CD4-positive, alpha-beta T cell treated with Interferon gamma for 1 hour (primary cell): ENCODE results near the gene MAGIX.
"Not testable (repeated sequence)": the region's sequence is repeated elsewhere in the genome, so short reads cannot be mapped to it uniquely, and the experiment has no call there.

ENCODE experiments used
- DNase-seq: peaks from one replicate; pipeline ENCODE4 v3.0.0-alpha.2; 2020

Gene MAGIX

GRCh38 chrX:49162620-49163019 lies at the start of gene MAGIX:
Gene MAGIX (plus strand): TSS chrX:49162758. CDS start chrX:49162890, 132 bp downstream.
- no peak for DNase-seq

- no peak for DNase-seq
These were observed 46.5 kb upstream of the MAGIX start for GRCh38 chrX:49116076-49116475.

GRCh38 chrX:49116716-49117115 lies 45.8 kb upstream of the MAGIX start:
- DNase-seq: no peak

DNA sequence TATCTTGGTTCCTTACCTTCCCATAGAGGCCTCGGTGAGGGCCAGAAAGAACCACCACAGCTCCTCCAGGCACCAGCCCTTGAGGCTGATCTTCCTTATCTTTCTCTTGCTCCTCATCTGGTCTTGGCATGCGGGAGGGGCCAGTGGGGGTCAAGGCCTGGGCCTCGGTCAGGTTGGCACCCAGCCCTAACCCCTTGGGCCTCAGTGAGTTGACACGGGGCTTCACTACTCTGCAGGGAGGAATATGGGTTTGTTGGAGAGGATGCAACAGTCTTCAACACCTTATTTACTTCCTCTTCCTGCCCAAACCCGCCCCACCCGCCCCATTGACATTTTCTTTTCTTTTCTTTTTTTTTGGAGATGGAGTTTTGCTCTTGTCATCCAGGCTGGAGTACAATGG lies 45.0 kb upstream of the MAGIX start:
- no peak for DNase-seq

DNA sequence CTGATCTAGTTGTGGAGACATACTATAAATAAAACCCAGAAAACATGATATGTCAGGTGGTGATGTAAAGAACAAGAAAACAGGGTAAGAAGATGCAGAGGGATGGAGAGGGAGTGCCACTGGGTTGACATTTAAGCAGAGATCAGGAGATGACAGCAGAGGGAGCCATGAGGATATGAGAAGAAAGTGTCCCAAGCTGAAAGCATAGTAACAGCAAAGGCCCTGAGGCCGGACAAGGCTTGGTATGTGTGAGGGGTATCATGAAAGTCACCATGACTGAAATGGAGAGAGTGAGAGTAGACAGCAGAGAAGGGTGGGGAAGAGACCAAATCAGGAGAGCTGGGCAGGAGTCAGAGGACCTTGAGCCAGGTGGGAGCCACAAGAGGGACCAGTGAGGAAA lies 42.5 kb upstream of the MAGIX start:
- DNase-seq: no peak

- DNase-seq: no peak
These were observed 40.1 kb upstream of the MAGIX start for GRCh38 chrX:49122499-49122898.

GRCh38 chrX:49127742-49128258 lies 34.8 kb upstream of the MAGIX start:
- DNase-seq: not testable (repeated sequence)

DNA sequence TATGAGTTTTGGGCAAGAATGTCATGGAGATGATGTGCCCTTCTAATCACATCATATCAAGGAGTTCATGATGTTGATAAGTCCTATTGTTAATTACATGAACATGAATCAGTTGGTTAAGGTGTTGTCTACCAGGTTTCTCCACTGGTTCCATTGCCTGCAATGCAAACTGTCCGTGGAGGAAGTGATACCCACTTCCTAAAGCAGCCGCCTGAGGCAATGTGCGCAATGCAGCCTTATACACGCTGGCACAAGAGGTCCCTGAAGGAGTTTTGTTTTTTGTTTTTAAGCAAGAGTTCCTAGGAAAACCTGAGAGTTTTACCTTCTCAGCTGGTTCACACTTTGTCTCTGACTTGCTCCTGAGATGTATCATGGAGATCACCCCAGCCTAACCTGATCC lies 33.1 kb upstream of the MAGIX start:
- peak; percentile 13 for DNase-seq

DNA sequence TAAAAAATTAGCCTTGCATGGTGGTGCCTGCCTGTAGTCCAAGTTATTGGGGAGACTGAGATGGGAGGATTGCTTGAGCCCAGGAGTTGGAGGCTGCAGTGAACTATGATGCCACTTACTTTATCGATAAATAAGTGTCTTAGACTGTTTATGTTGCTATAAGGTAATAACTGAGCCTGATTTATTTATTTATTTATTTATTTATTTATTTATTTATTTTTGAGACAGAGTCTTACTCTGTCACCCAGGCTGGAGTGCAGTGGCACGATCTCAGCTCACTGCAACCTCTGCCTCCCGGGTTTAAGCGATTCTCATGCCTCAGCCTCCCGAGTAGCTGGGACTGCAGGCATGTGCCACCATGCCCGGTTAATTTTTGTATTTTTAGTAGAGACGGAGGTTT lies 30.3 kb upstream of the MAGIX start:
- not testable (repeated sequence) for DNase-seq

DNA sequence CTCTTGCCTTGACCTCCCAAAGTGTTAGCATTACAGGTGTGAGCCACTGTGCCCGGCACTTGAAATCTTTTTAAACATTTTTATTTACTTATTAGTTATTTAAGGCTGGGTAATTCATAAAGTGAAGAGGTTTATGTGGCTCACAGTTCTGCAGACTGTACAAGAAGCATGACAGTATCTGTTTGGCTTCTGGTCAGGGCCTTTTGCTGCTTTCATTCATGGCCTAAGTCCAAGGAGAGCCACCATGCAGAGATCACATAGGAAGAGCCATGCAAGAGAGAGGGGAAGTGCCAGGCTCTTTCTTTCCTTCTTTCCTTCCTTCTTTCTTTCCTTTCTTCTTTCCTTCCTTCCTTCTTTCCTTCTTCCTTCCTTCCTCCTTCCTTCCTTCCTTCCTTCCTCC lies 28.8 kb upstream of the MAGIX start:
- no peak for DNase-seq

GRCh38 chrX:49137492-49137891 lies 25.1 kb upstream of the MAGIX start:
- no peak for DNase-seq

DNA sequence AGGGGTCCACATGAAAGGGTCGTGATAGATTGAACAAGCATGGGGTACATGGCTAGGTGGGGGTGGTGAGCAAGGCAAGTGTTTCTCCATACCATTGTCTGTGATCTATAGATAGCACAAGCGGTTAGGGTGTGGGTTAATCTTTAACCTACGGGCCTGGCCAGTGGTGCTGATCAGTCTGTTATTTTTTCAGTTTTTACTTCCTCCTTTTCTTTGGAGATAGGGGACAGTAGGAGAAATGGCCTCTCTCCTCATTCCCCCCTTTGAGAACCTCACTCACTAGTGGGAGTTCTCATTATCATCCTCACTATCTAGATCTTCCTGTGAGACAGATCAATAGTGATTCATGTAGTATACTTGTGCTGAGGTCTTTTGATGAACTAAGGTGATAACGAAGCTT lies 22.8 kb upstream of the MAGIX start:
- no peak for DNase-seq

GRCh38 chrX:49142264-49142663 lies 20.3 kb upstream of the MAGIX start:
- not testable (repeated sequence) for DNase-seq

DNA sequence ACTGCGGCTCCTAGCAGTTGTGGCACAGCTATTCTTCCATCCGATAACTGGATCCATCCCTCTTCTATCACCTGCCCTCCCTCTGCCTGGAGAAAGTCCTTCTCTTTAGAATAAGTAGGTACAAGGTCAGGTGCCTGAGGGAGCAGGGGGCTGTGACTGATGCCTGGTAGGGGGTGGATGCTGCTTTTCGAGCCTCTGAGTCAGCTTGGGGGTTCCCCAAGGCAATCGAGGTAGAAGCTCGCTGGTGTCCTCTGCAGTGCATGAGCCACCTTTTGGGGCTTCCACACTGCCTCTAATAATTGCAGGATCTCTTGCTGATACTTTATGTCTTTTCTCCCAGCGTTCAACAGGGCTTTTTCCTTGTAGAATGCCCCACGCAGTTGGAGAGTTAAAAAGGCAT lies 19.4 kb upstream of the MAGIX start:
- DNase-seq: not testable (repeated sequence)

- no peak for DNase-seq
These were observed 15.3 kb upstream of the MAGIX start for GRCh38 chrX:49147282-49147681.

DNA sequence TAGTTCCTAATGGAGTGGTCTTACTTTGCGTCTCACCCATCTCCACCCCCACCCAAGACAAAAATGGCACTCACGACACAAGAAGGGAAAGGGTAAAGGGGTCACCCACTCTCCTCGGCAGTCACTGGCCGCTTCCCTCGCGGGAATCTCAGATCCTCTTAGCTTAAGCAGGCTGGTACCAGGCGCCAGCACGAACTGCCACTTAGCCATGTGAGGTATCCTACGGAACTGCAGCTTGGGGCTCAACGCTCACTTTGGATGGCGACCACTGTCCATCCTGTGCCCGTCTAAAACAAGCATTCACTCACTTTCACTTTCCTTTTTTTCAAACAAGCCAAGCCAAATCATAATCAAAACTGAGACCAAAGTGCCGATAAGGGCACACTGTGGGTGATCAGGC lies 14.6 kb upstream of the MAGIX start:
- no peak for DNase-seq

DNA sequence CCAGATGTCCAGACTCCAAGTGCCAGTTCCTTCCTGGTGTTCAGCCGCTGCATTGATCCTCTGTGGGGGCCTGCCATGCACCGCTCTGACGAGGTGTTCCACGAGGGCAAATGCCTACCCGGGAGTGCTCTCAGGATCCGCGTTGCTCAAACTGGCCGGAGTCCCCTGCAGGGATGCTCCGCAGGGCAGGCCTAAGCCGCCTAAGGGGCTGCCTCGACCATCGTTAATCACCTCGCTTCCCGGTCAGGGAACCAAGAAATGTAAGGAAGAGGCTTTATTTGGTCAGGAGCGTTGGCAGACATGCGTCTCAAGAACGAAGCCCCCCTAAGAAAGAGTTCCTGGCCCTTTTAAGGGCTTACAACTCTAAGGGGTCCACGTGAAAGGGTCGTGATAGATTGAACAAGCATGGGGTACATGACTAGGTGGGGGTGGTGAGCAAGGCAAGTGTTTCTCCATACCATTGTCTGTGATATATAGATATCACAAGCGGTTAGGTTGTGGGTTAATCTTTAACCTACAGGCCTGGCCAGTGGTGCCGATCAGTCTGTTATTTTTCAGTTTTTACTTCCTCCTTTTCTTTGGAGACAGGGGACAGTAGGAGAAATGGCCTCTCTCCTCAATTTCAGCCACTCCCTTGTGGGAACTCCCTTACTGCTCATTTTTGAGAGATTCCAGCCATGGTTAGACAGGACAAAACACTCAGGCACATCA lies 14.0 kb upstream of the MAGIX start:
- DNase-seq: not testable (repeated sequence)

DNA sequence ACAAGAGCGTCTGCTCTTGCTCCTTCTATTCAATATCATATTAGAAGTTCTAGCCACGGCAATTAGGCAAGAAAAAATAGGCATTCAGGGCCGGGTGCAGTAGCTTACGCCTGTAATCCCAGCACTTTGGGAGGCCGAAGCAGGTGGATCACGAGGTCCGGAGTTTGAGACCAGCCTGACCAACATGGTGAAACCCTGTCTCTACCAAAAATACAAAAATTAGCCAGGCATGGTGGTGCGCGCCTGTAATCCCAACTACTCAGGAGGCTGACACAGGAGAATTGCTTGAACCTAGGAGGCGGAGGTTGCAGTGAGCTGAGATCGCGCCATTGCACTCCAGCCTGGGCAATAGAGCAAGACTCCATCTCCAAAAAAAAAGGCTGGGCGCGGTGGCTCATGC lies 13.3 kb upstream of the MAGIX start:
- not testable (repeated sequence) for DNase-seq

GRCh38 chrX:49153467-49153866 lies 9.1 kb upstream of the MAGIX start:
- no peak for DNase-seq

DNA sequence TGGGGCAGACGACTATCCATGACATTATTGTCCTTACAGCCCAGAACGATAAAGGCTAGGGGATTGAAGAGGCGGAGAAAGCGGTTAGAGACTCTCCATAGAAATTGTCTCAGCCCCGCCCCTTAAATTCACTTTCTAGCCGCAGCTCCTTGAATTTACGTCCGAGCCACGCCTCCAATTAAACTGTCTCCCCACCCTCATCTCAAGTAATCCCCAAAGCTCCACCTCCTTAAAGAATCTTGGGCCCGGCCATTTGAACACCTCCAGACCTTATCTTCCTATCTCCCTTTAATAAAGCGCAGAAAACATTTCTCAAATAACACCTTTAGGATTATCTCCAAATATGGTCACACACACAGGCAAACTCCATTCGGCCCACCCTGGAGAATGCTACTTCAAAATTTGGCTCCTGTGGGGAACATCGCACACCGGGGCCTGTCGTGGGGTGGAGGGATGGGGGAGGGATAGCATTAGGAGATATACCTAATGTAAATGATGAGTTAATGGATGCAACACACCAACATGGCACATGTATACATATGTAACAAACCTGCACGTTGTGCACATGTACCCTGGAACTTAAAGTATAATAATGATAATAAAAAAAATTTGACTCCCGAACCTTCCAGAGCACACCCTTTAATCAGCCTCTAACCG lies 7.2 kb upstream of the MAGIX start:
- DNase-seq: peak; percentile 36

DNA sequence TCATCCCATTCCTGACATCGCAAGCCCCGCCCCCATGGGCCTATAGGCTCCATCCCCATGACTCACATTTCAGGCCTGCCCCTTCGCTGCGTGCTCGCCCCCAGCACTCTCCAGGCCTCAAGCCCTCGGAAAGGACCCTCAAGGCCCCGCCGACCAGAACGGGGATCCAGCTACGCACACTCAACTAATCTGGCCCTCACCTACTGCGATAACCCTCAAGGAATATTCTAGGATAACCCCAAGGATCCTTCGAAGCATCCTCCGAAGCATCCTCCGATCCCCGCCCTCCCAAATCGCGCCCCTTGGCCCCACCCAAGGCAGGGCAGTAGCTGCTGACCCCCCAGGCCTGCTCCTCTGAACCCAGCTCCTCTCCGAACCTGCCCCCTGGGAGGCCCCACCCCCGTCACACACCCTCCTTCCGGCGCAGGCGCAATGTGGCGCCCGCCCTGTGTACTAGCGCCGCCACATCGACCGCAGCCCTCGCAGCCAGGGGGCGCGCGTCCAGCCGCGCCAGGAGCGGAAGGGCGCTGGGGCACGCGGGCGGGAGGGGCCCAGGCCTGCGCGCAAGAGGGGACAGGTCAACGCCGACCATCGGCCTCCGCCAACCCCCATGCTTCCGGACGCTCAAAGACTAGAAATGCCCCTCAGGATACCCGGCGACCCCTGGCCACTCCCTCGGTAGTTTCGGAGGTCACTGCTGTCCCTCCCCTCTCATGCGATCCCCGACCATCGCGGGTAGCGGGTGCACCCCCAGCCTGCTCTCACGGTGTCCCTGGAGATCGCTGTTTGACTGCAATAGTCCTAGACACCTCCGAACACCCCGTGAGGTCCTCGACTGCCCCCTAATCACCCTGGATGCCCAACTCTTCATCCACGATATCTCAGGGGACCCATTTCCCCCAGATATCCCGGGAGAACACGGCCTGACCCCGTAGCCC lies 6.4 kb upstream of the MAGIX start:
- DNase-seq: peak; percentile 88

- no peak for DNase-seq
These were observed 5.4 kb upstream of the MAGIX start for GRCh38 chrX:49157194-49157593.

- DNase-seq: no peak
These were observed 1.6 kb upstream of the MAGIX start for GRCh38 chrX:49160908-49161307.
